Measurements from ENCODE around the gene SPECC1L. TPM values are rescaled to one million over a fixed set of nuclear protein-coding genes. Genes with fewer than 3 reads are reported as not detected.

SPECC1L gene
- total and polyA plus RNA-seq, 2 of the 8 experiments (the other 6 are each of a cell fraction or from before 2014, with no cell fraction given) = 15.7 to 61.6 TPM

GRCh38 chr22:24224468-24224867 is 46.2 kb upstream of the SPECC1L start:
- H4K20me1 ChIP-seq (replicated peaks in 1 of 2; ENCODE audit: control insufficient read depth in 1 of 2, insufficient read depth in 2 of 2, low read length in 2 of 2) = no peaks in the 10 kb centered on the region
- no peak overlapping the region for H4K5ac ChIP-seq (ENCODE audit: insufficient read length, low read depth, low read length)
- no peaks in the 10 kb centered on the region for H3K79me2 ChIP-seq (ENCODE audit: control insufficient read depth in 1 of 2, insufficient read depth in 2 of 2, low read length in 2 of 2)
- 89% methylated on average over 1 of the region's 1 CpG; no CpG with 5 or more reads in 1 of the 2 experiments for WGBS, 2 experiments (ENCODE audit: extremely low coverage in 1 of 2, insufficient coverage in 1 of 2, insufficient read length in 1 of 2, insufficient replicate concordance in 2 of 2, low coverage in 1 of 2, low lambda C conversion rate in 2 of 2, missing lambda C conversion rate in 1 of 2)
- H3K27me3 ChIP-seq (replicated peaks in 1 of 4; ENCODE audit: control insufficient read depth in 3 of 4, extremely low read depth in 1 of 4, insufficient read depth in 3 of 4, low read length in 3 of 4) = no peaks in the 10 kb centered on the region
- H3K4me3 ChIP-seq (ENCODE audit: extremely low read depth in 1 of 4, insufficient read depth in 2 of 4, low read depth in 3 of 4, low read length in 4 of 4) = no peak overlapping the region
- no peak for TF ChIP-seq CBX8 (IDR thresholded peaks at IDR 0.05; ENCODE audit: borderline replicate concordance, low read depth, low read length)
- TF ChIP-seq POLR2A (IDR thresholded peaks at IDR 0.05; ENCODE audit: control extremely low read depth in 1 of 2, low read depth in 2 of 2, low read length in 2 of 2) = no peak
- TF ChIP-seq GTF2F1 (IDR thresholded peaks at IDR 0.05; ENCODE audit: borderline replicate concordance, low read depth, low read length) = no peak
- TF ChIP-seq EZH2 (IDR thresholded peaks at IDR 0.05; ENCODE audit: low read depth, low read length, severe bottlenecking) = no peak
- no peak for TF ChIP-seq EGR1 (IDR thresholded peaks at IDR 0.05; ENCODE audit: borderline replicate concordance, low read depth, low read length)
- TF ChIP-seq TEAD4 (IDR thresholded peaks at IDR 0.05; ENCODE audit: low read depth, low read length) = no peak
- TF ChIP-seq SRF (IDR thresholded peaks at IDR 0.05; ENCODE audit: low read depth, low read length) = no peak
- TF ChIP-seq CHD1 (IDR thresholded peaks at IDR 0.05; ENCODE audit: low read depth, low read length) = no peak
- no peak for TF ChIP-seq PHF8 (conservative IDR thresholded peaks at IDR 0.05; ENCODE audit: low read depth, low read length)
- TF ChIP-seq HDAC6 (IDR thresholded peaks at IDR 0.05; ENCODE audit: low read depth, low read length) = no peak
- no peak overlapping the region for H4K91ac ChIP-seq (replicated peaks; ENCODE audit: insufficient read length, low read length)
- no peaks in the 10 kb centered on the region for H3K4me1 ChIP-seq (replicated peaks in 1 of 4; ENCODE audit: control insufficient read depth in 3 of 4, insufficient read depth in 4 of 4, low read length in 3 of 4)
- H2AFZ ChIP-seq (ENCODE audit: low read length) = no peak overlapping the region
- H3K56ac ChIP-seq (replicated peaks; ENCODE audit: insufficient read length, low read depth, low read length) = no peak overlapping the region
- no peaks in the 10 kb centered on the region for H3K79me1 ChIP-seq (ENCODE audit: low read depth, low read length)
- H3K9ac ChIP-seq (replicated peaks in 1 of 4; ENCODE audit: extremely low read depth in 1 of 4, low read depth in 3 of 4, low read length in 3 of 4) = no peak overlapping the region
- H2BK20ac ChIP-seq (ENCODE audit: low read length) = no peak overlapping the region
- ChIA-PET CTCF (ENCODE audit: partially characterized antibody) (interaction anchor here (0.7 to 3.8 kb wide), 7 partner anchors 10 to 50 kb away, joined by 3 to 16 read pairs (median 3); no protein-coding TSS in a partner anchor), POLR2A (ENCODE audit: partially characterized antibody) (no interaction called here)
- H2AK5ac ChIP-seq (ENCODE audit: low read depth, low read length) = no peak overlapping the region
- FAIRE-seq = no peak
- H2BK120ac ChIP-seq (replicated peaks; ENCODE audit: low read depth, low read length) = no peak overlapping the region
- H3K23me2 ChIP-seq (ENCODE audit: low read depth, low read length) = no peaks in the 10 kb centered on the region
- no peaks in the 10 kb centered on the region for H3K9me3 ChIP-seq (ENCODE audit: insufficient read depth in 2 of 2, low read depth in 1 of 2, low read length in 1 of 2)
- H3K4me2 ChIP-seq (ENCODE audit: insufficient read depth in 1 of 2, low read depth in 2 of 2, low read length in 2 of 2) = no peak overlapping the region
- H2BK5ac ChIP-seq (ENCODE audit: low read depth, low read length) = no peak overlapping the region
- no peak overlapping the region for H3K4ac ChIP-seq (replicated peaks; ENCODE audit: insufficient read length, low read depth, low read length)
- DNase-seq (ENCODE audit: low read depth in 1 of 2, low spot score in 2 of 2) = no peak
- H3K23ac ChIP-seq (ENCODE audit: insufficient read length) = no peak overlapping the region
- H3K14ac ChIP-seq (ENCODE audit: insufficient read length) = no peak overlapping the region
- no peak overlapping the region for H3K27ac ChIP-seq (ENCODE audit: low read depth, low read length)
- no peak overlapping the region for H2BK12ac ChIP-seq (ENCODE audit: low read depth, low read length)
- H4K8ac ChIP-seq (ENCODE audit: extremely low read depth, insufficient read depth, low read length) = no peak overlapping the region
- H3K36me3 ChIP-seq (ENCODE audit: control insufficient read depth in 2 of 4, insufficient read depth in 4 of 4, low read length in 3 of 4) = no peaks in the 10 kb centered on the region
- H2BK15ac ChIP-seq (ENCODE audit: low read length) = no peak overlapping the region
- H3K18ac ChIP-seq (ENCODE audit: extremely low read depth, low read length) = no peak overlapping the region
